H7 (cell line): Measurements from ENCODE around the gene ZNF697. TPM values are rescaled to one million over a fixed set of nuclear protein-coding genes. Genes with fewer than 3 reads are reported as not detected.

Source experiments
- DNase-seq: peaks from one replicate; pipeline ENCODE4 v3.0.0; 2012
- H3K27me3 ChIP-seq: 2 replicates; pipeline ENCODE4 v1.6.0; 2011; ENCODE audit warnings: mild to moderate bottlenecking, low read length; ENCODE audit not compliant: control insufficient read depth, insufficient read depth
- H3K36me3 ChIP-seq: replicated peaks from 2 replicates; pipeline ENCODE4 v1.5.1; 2011; ENCODE audit warnings: low read length; ENCODE audit not compliant: control insufficient read depth, insufficient read depth
- H3K4me3 ChIP-seq: 2 replicates; pipeline ENCODE4 v1.5.1; 2011; ENCODE audit warnings: low read depth, mild to moderate bottlenecking, control low read depth, low read length, moderate library complexity; ENCODE audit not compliant: insufficient read depth
- total RNA-seq: library from RNA; depleted of rRNA; stranded (reverse); fragments of >200 nt; shearing (Covaris generic); gene quantifications from 2 replicates; pipeline ENCODE4 v1.2.3, GENCODE V29; 2014

ZNF697 gene
- total RNA-seq, 1 experiment from 2014 or later, result 20.1 TPM

DNA sequence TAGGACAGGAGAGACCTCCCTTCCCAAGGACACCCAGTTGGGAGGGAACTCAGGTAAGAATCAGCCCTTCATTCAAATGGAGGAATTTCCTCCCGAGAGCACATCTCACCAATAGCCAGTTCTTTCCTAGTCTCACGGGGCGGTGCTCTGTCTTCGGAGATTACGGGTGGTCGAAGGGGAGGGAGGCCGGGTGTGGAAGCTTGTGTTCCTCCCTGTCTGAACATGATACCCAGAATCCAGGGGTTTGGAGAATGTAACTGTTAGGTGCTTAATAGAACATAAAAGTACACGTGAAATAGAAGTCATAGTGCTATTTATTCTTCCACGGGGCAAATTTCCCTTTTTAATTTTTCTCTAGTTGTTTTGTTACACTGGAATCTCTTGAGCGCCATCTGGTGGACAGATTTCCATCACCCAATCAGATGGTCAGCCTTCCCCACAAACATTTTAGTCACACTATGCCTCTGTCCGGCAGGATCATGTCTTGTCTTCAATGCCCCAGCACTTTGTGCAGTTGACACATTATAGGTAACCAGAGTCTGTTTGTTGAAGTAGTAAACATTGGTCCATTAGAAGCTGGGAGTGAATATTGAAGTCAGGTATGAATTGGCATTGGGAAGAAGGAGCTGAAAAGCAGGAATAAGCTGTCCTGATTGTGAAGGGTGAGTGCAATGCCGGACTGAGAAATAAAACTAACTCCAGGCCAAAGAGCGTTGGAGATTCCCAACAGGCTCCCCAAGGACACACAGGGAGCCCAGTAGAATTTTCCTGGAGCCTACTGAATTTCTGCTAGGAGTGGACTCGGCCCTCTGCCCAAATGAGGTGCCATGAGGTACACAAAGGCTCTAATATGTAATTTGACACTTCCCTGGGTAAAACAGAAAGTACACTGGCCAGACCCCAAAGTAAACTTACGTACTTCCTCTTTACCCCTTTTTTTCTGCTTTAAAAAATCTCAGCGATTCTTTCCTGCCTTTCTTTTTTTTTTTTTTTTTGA is 27.6 kb upstream of the ZNF697 start:
- Histone ChIP-seq H3K27me3 (no peaks in the 10 kb centered on the region), H3K4me3 (peak overlapping the region; percentile 24), H3K36me3 (no peaks in the 10 kb centered on the region)
- DNase-seq, result peak; percentile 86

GRCh38 chr1:119674835-119675289 is 26.8 kb upstream of the ZNF697 start:
- Histone ChIP-seq H3K27me3 (no peaks in the 10 kb centered on the region), H3K4me3 (no peak overlapping the region), H3K36me3 (no peaks in the 10 kb centered on the region)
- DNase-seq, result peak; percentile 57

DNA sequence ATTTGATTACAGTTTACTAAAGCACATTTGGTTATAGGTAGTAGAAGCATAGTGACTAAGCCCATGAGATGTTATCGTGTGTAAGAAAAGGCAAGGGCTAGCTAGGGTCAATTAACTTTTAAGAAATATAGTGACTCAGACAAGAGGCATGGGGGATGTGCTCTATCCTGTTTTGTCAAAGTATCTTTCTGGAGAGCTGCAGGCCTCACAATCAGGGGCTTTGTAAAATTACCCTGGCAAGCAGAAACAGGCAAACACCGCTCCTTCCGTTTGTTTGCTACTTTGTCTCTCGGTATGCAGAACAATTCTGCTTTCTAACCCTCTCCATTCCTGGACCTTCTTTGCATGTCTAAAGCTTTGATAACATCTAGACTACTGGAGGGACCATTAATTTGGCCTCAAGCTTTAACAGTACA is 26.1 kb upstream of the ZNF697 start:
- DNase-seq, result no peak
- Histone ChIP-seq H3K27me3 (no peaks in the 10 kb centered on the region), H3K36me3 (no peaks in the 10 kb centered on the region), H3K4me3 (no peak overlapping the region)

- no peak overlapping the region for H3K4me3 ChIP-seq
- no peaks in the 10 kb centered on the region for H3K36me3 ChIP-seq
- no peak for DNase-seq
- no peaks in the 10 kb centered on the region for H3K27me3 ChIP-seq
These were observed 25.3 kb upstream of the ZNF697 start for GRCh38 chr1:119673171-119673940.

GRCh38 chr1:119670898-119671297 is 22.8 kb upstream of the ZNF697 start:
- Histone ChIP-seq H3K36me3 (no peaks in the 10 kb centered on the region), H3K27me3 (no peaks in the 10 kb centered on the region), H3K4me3 (no peak overlapping the region)
- DNase-seq, result no peak

DNA sequence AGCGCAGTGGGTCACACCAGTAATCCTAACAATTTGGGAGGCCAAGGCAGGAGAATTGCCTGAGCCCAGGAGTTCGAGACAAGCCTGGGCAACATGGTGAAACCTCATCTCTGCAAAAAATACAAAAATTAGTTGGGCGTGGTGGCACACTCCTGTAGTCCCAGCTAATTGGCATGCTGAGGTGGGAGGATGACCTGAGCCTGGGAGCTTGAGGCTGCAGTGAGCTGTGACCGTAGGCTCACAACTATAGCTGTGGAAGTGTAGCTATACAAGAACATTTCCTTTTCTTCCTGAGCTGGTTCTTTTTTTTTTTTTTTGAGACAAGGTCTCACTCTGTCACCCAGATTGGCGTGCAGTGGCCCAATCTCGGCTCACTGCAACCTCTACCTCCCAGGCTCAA is 19.1 kb upstream of the ZNF697 start:
- no peaks in the 10 kb centered on the region for H3K27me3 ChIP-seq
- H3K36me3 ChIP-seq, result no peaks in the 10 kb centered on the region
- H3K4me3 ChIP-seq, result no peak overlapping the region
- DNase-seq, result no peak

DNA sequence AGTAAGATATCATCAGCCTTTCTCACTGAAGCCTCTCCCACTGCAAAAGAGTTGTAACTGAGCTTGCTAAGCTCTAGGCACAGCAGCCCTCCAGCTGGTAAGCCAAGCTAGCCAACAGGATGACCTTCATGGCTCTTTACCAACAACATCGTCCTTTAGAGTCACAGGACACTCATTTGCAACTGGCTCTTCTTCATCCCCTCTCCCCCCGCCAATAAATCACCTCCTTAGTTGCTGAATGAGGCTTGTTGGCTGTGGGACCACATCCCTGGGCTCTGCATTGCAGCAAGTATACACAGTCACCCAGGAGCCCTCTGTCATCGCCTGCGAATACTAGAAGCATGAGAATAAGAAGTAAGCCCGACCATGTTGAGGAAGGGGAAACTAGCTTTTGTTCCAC is 16.0 kb upstream of the ZNF697 start:
- H3K4me3 ChIP-seq, result no peak overlapping the region
- no peak for DNase-seq
- H3K36me3 ChIP-seq, result no peaks in the 10 kb centered on the region
- no peaks in the 10 kb centered on the region for H3K27me3 ChIP-seq

DNA sequence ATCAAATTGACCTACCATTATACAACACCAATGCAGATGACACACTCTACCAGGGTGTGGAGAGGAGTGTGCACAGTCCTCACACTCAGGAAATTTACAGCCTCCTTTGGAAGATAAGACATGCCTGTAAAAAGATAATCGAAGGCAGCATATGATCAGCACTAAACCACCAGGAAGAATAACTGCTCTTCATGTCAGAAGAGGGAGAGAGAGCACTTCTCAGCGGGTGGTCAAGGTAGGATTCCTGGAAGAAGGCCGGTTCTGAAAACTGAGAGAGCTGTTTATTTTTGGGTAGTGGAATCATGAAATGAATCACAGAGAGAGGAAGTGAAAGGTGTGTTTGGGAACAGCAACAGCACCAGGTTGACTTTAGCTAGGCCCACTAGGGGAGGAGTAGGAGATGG is 14.0 kb upstream of the ZNF697 start:
- H3K27me3 ChIP-seq, result no peaks in the 10 kb centered on the region
- H3K36me3 ChIP-seq, result no peaks in the 10 kb centered on the region
- DNase-seq, result no peak
- no peak overlapping the region for H3K4me3 ChIP-seq

DNA sequence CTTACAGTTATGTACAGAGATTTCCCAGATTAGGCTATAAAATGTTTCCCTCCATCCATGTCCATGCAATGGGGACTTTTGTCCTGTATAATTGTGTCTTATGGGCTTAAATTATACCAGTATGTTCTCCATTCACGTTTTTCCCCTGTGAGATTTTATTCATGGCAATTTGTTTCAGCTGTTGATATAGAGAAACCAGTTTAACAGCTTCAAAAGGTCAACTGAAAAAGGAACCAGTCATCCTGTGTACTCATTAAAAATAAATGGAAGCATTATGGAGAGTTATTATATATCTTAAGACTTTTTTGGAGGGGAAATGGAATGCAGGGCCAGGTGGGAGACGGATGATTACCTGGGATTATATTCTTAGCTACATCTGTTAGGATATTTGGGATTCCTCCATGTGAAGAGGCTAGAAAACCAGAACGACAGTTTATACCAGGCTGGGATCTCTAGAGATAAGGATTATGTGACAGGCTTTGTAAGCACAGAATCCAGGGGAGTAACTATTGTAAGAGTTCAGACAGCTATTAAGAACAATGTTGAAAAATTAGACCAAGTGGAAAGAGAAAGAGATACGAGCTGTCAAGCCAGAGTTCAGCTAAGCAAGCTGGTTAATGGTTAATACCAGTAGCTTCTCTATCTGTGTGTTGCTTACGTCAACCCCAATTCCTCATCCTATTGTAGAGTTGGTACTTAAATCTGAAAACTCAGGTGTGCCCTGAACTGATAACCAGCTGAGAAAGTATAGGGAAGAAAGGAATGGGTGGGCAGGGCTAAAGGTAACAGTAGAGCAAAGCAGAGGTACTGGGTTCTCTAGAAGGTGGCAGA is 12.4 kb upstream of the ZNF697 start:
- no peak for DNase-seq
- Histone ChIP-seq H3K4me3 (no peak overlapping the region), H3K27me3 (no peaks in the 10 kb centered on the region), H3K36me3 (no peaks in the 10 kb centered on the region)

DNA sequence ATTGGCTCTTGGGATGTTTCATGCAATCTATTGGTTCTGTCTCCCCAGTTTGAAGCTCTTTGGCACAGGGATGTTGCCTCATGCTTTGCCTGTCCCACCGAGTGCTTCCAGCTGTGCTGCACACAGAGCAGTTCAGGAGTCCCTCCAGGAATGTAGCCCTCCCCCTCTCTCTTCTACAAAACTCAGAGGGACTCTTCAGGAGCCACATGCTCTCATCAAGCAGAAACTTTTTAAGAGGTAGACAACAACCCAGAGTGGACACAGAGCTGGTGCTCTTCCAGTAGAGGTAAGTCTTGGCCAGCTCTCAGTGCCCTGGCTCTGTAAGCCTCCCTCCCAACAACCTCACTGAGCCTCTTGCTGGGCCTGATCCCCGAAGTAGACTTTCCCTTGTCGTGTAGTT is 11.6 kb upstream of the ZNF697 start:
- Histone ChIP-seq H3K27me3 (no peaks in the 10 kb centered on the region), H3K36me3 (no peaks in the 10 kb centered on the region), H3K4me3 (no peak overlapping the region)
- DNase-seq, result peak; percentile 37

DNA sequence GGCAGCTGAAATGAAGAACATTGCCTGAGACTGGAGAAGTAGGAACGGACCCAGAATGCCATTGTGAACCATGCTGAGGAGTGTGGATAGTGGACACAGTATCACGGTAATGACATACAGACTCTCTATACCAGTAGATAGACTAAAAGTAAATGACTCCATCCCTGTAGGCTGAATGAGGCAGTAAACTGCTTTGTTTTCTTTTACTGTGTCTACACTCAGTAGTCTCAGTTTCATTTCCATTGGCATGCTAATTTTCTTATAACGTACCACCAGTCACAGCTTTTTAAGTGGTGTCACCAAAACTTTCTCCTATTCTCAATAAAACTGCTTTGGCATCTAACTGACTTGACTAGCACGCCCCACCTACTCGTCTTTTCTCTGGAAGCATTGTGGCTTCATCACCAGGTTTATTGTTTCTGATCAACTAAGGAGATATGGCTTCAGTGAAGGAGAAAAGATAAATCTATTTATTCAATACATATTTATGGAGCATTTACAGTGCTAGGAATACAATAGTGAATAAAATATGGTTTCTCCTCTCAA is 8.4 kb upstream of the ZNF697 start:
- DNase-seq, result no peak
- H3K36me3 ChIP-seq, result no peaks in the 10 kb centered on the region
- no peaks in the 10 kb centered on the region for H3K27me3 ChIP-seq
- H3K4me3 ChIP-seq, result no peak overlapping the region

GRCh38 chr1:119655154-119655553 is 7.1 kb upstream of the ZNF697 start:
- H3K36me3 ChIP-seq, result no peaks in the 10 kb centered on the region
- H3K27me3 ChIP-seq, result no peaks in the 10 kb centered on the region; the same call in 1 of the 2 replicates

DNA sequence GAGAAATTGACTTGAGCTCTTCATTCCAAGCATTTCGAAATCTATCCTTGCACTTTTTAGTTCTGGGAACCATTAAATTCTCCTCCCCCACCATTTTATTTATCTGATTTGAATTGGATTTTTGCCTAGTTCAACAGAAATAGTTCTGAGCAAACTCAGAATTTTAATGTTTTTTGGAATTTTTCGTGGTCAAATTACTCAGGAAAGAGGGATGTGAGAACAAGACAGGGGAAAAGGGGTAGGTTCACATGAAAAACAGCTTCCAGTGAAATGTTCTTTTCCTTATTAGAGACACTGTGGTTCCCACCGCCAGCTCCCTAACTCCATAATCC is 5.7 kb upstream of the ZNF697 start:
- Histone ChIP-seq H3K4me3 (no peak overlapping the region), H3K27me3 (no peaks in the 10 kb centered on the region; the same call in 1 of the 2 replicates), H3K36me3 (no peaks in the 10 kb centered on the region)
- no peak for DNase-seq

More at GRCh38 chr1:119655154-119655553, 7.1 kb upstream of the ZNF697 start:
- DNase-seq, result no peak
- no peak overlapping the region for H3K4me3 ChIP-seq
